Daoy (cell line): Measurements from ENCODE around the gene ZSWIM6. TPM values are rescaled to one million over a fixed set of nuclear protein-coding genes. Genes with fewer than 3 reads are reported as not detected.

Source experiments
- DNase-seq: peaks from one replicate; pipeline ENCODE4 v3.0.0-alpha.2; 2015; ENCODE audit warnings: low read depth
- total RNA-seq: library from RNA; depleted of rRNA; stranded (reverse); fragments of >200 nt; shearing (Covaris generic); gene quantifications from 2 replicates; pipeline ENCODE4 v1.2.3, GENCODE V29; 2014; rRNA removed

ZSWIM6 gene
- total RNA-seq, 1 experiment from 2014 or later = 3.6 TPM

- DNase-seq = no peak
These were observed 258.4 kb downstream of the ZSWIM6 start for GRCh38 chr5:61590473-61590872.

- DNase-seq = no peak
These were observed 259.8 kb downstream of the ZSWIM6 start for GRCh38 chr5:61591859-61592258.

GRCh38 chr5:61595426-61595825 is 263.4 kb downstream of the ZSWIM6 start:
- no peak for DNase-seq

Other genes starting within 250 kb of the ZSWIM6 start
- gene SMIM15, start 169.8 kb upstream of the ZSWIM6 start, total RNA-seq = 69.0 and 94.2 TPM in 2 replicates